Astrocyte of the hippocampus (primary cell): ENCODE measurements around the gene KLHL29.

Source experiments
- DNase-seq: peaks from one replicate; pipeline ENCODE4 v3.0.0; 2011; ENCODE audit warnings: low read depth, low spot score

The KLHL29 gene

GRCh38 chr2:23550553-23550952 is 165.6 kb downstream of the KLHL29 start:
- DNase-seq: no peak

GRCh38 chr2:23551875-23552274 is 166.9 kb downstream of the KLHL29 start:
- DNase-seq: no peak

- DNase-seq: no peak
Observed at GRCh38 chr2:23553561-23553960, 168.6 kb downstream of the KLHL29 start.

GRCh38 chr2:23554054-23554697 is 169.2 kb downstream of the KLHL29 start:
- no peak for DNase-seq

- DNase-seq: no peak
Observed at GRCh38 chr2:23555944-23556343, 171.0 kb downstream of the KLHL29 start.

GRCh38 chr2:23556929-23557328 is 171.9 kb downstream of the KLHL29 start:
- no peak for DNase-seq

GRCh38 chr2:23557455-23557854 is 172.5 kb downstream of the KLHL29 start:
- no peak for DNase-seq

GRCh38 chr2:23559561-23560239 is 174.7 kb downstream of the KLHL29 start:
- no peak for DNase-seq

- DNase-seq: no peak
Observed at GRCh38 chr2:23561088-23561487, 176.1 kb downstream of the KLHL29 start.

- DNase-seq: no peak
Observed at GRCh38 chr2:23561544-23561943, 176.6 kb downstream of the KLHL29 start.

GRCh38 chr2:23562143-23562542 is 177.2 kb downstream of the KLHL29 start:
- DNase-seq: no peak

GRCh38 chr2:23563151-23563550 is 178.2 kb downstream of the KLHL29 start:
- no peak for DNase-seq

- DNase-seq: peak; percentile 88
Observed at GRCh38 chr2:23563673-23564614, 179.0 kb downstream of the KLHL29 start.

GRCh38 chr2:23564615-23564960 is 179.6 kb downstream of the KLHL29 start:
- peak; percentile 80 for DNase-seq

GRCh38 chr2:23565374-23565773 is 180.4 kb downstream of the KLHL29 start:
- DNase-seq: no peak

GRCh38 chr2:23565814-23566213 is 180.8 kb downstream of the KLHL29 start:
- no peak for DNase-seq

- peak; percentile 36 for DNase-seq
Observed at GRCh38 chr2:23566241-23567142, 181.5 kb downstream of the KLHL29 start.

GRCh38 chr2:23567161-23567756 is 182.3 kb downstream of the KLHL29 start:
- peak; percentile 33 for DNase-seq

- no peak for DNase-seq
Observed at GRCh38 chr2:23568211-23568610, 183.2 kb downstream of the KLHL29 start.

- no peak for DNase-seq
Observed at GRCh38 chr2:23568626-23569190, 183.7 kb downstream of the KLHL29 start.
